ENCODE measurements around the gene LMOD3. TPM values are rescaled to one million over a fixed set of nuclear protein-coding genes. Genes with fewer than 3 reads are reported as not detected.

The LMOD3 gene
- not detected for total RNA-seq

GRCh38 chr3:69122403-69122802, at the start of gene LMOD3:
TSS of gene LMOD3 (minus strand) at chr3:69122595. CDS start at chr3:69122386, 209 bp downstream.
- no peak within 1 kb of the TSS for H3K27ac Mint-ChIP-seq
- no peaks in the 10 kb centered on the region for H3K9me3 Mint-ChIP-seq (ENCODE audit: low read depth)
- peaks cover 3% of the 10 kb centered on the region for H3K4me1 Mint-ChIP-seq
- ATAC-seq (no peak), DNase-seq (no peak)
- ChIA-PET CTCF (interaction anchor here (1.1 to 4.6 kb wide), 4 partner anchors 9 to 305 kb away, joined by 3 to 55 read pairs (median 3); no protein-coding TSS in a partner anchor), POLR2A (no interaction called here)
- H3K27me3 Mint-ChIP-seq, result no peaks in the 10 kb centered on the region
- H3K36me3 Mint-ChIP-seq (ENCODE audit: low read depth), result no peaks in the 10 kb centered on the region
- H3K4me3 Mint-ChIP-seq, result no peak within 1 kb of the TSS
- intact Hi-C loops (cut with DNase I, micrococcal nuclease), result loop anchor here (5.0 to 10.0 kb wide), 2 partner anchors 552 to 825 kb away; no protein-coding TSS in a partner anchor

DNA sequence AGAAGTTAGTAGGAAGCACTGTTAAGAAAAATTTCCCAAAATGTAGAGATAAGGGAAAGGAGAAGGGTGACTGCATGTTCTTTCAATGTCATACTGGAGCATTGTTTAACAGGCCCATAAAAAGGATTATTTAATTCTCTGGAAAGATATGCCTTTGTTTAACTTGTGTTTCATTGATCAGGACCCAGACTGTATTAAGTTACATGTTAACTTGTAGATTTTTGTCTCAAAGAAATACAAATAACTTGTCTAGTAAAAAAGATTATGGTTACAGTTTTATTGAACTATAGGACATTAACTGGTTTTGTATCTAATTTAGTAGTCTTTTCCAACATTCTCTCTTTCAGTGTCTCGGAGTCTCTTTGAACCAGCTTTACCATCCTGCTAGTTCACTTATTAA, 49.7 kb upstream of the LMOD3 start:
- intact Hi-C loops (cut with DNase I, micrococcal nuclease), result no loop called here
- H3K4me1 Mint-ChIP-seq, result peaks cover 6% of the 10 kb centered on the region
- no peak overlapping the region for H3K4me3 Mint-ChIP-seq
- DNase-seq (no peak), ATAC-seq (no peak)
- H3K9me3 Mint-ChIP-seq (ENCODE audit: low read depth), result no peaks in the 10 kb centered on the region
- no peaks in the 10 kb centered on the region for H3K27me3 Mint-ChIP-seq
- ChIA-PET POLR2A (no interaction called here), CTCF (interaction anchor here (0.6 to 3.5 kb wide), 3 partner anchors 10 to 133 kb away, joined by 3 to 26 read pairs (median 3); no protein-coding TSS in a partner anchor)
- H3K27ac Mint-ChIP-seq, result no peak overlapping the region
- H3K36me3 Mint-ChIP-seq (ENCODE audit: low read depth), result peaks cover 15% of the 10 kb centered on the region

DNA sequence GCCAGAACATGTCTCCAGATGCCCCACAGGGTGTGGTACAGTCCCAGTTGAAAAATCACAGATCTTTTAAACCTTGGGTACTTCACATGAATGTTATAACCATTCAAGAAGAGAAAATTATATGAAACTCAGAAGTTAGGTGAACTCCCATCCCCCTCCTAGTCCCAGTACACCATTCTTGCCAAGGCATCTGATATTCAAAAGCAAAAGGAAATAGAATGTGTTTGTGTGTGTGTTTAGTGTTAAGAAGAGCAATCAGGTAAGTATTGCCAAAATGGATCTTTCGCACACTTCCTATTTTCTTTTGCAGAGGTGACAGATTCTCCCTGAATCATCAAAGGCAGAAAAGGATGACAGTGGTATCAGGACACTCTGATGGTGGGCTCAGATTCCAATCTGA, 44.1 kb upstream of the LMOD3 start:
- DNase-seq (no peak), ATAC-seq (no peak)
- ChIA-PET POLR2A (no interaction called here), CTCF (interaction anchor here (1.0 to 12.9 kb wide), 2 partner anchors 142 to 243 kb away, joined by 3 to 309 read pairs; no protein-coding TSS in a partner anchor)
- no peaks in the 10 kb centered on the region for H3K9me3 Mint-ChIP-seq (ENCODE audit: low read depth)
- no peak overlapping the region for H3K4me3 Mint-ChIP-seq
- H3K27ac Mint-ChIP-seq, result no peak overlapping the region
- H3K27me3 Mint-ChIP-seq, result no peaks in the 10 kb centered on the region
- H3K4me1 Mint-ChIP-seq, result peaks cover 4% of the 10 kb centered on the region
- peaks cover 3% of the 10 kb centered on the region for H3K36me3 Mint-ChIP-seq (ENCODE audit: low read depth)
- intact Hi-C loops (cut with DNase I, micrococcal nuclease), result no loop called here

GRCh38 chr3:69165744-69166143, 43.3 kb upstream of the LMOD3 start:
- Mint-ChIP-seq H3K4me3 (no peak overlapping the region), H3K9me3 (ENCODE audit: low read depth) (no peaks in the 10 kb centered on the region), H3K4me1 (peaks cover 6% of the 10 kb centered on the region), H3K27ac (no peak overlapping the region), H3K27me3 (no peaks in the 10 kb centered on the region), H3K36me3 (ENCODE audit: low read depth) (no peaks in the 10 kb centered on the region)
- no peak for DNase-seq
- intact Hi-C loops (cut with DNase I, micrococcal nuclease), result no loop called here
- CTCF ChIA-PET, result interaction anchor here (1.0 to 12.9 kb wide), 5 partner anchors 8 to 244 kb away, joined by 3 to 309 read pairs (median 3); no protein-coding TSS in a partner anchor
- ATAC-seq, result no peak
- POLR2A ChIA-PET, result no interaction called here

DNA sequence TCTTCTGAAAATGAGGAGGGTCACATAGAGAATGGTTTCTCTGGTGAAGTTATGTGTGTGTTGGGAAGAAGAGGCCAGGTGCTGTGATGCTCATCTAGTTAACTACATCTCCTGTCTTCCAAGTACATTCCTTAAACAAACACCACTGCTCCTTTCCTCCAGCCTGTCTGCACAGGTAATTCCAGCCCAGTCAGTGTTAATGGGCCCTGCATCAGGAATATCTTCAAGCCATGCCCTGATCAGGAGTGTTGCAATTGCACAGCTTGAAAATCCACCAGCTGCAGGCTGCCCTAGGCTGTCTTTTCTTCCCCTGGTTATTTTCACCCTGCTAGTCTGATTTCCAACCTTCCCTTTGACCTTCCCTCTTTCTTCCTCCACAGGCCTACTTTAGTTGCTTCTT, 41.9 kb upstream of the LMOD3 start:
- intact Hi-C loops (cut with DNase I, micrococcal nuclease), result loop anchor here in 1 of 2 experiments (5.0 kb wide), 1 partner anchor 263 kb away; no protein-coding TSS in a partner anchor
- ChIA-PET POLR2A (interaction anchor here (0.7 kb wide), 1 partner anchor 142 kb away, joined by 5 read pairs; no protein-coding TSS in a partner anchor), CTCF (interaction anchor here (0.6 to 12.9 kb wide), 5 partner anchors 10 to 510 kb away, joined by 3 to 309 read pairs (median 4); no protein-coding TSS in a partner anchor)
- H3K27me3 Mint-ChIP-seq, result no peaks in the 10 kb centered on the region
- H3K9me3 Mint-ChIP-seq (ENCODE audit: low read depth), result no peaks in the 10 kb centered on the region
- ATAC-seq (no peak), DNase-seq (no peak)
- no peaks in the 10 kb centered on the region for H3K36me3 Mint-ChIP-seq (ENCODE audit: low read depth)
- no peak overlapping the region for H3K27ac Mint-ChIP-seq
- H3K4me1 Mint-ChIP-seq, result peaks cover 16% of the 10 kb centered on the region
- no peak overlapping the region for H3K4me3 Mint-ChIP-seq

- Mint-ChIP-seq H3K4me3 (no peak overlapping the region), H3K9me3 (ENCODE audit: low read depth) (no peaks in the 10 kb centered on the region), H3K27me3 (no peaks in the 10 kb centered on the region), H3K4me1 (peaks cover 16% of the 10 kb centered on the region), H3K36me3 (ENCODE audit: low read depth) (no peaks in the 10 kb centered on the region), H3K27ac (no peak overlapping the region)
- ATAC-seq, result no peak
- POLR2A ChIA-PET, result interaction anchor here (0.9 to 1.1 kb wide), 2 partner anchors 16 to 144 kb away, joined by 3 read pairs; no protein-coding TSS in a partner anchor
- no peak for DNase-seq
- CTCF ChIA-PET, result interaction anchor here (0.6 to 12.9 kb wide), 44 partner anchors 8 to 784 kb away, joined by 3 to 309 read pairs (median 8); partner anchors contain the start of genes FRMD4B and LMOD3
- intact Hi-C loops (cut with DNase I, micrococcal nuclease), result loop anchor here in 1 of 2 experiments (5.0 kb wide), 1 partner anchor 265 kb away; no protein-coding TSS in a partner anchor
Measured at GRCh38 chr3:69162308-69162980, 40.0 kb upstream of the LMOD3 start.

- Mint-ChIP-seq H3K27me3 (no peaks in the 10 kb centered on the region), H3K9me3 (ENCODE audit: low read depth) (no peaks in the 10 kb centered on the region), H3K4me1 (peaks cover 16% of the 10 kb centered on the region), H3K36me3 (ENCODE audit: low read depth) (no peaks in the 10 kb centered on the region), H3K27ac (no peak overlapping the region), H3K4me3 (no peak overlapping the region)
- ATAC-seq (peak; percentile 65), DNase-seq (peak; percentile 38)
- intact Hi-C loops (cut with DNase I, micrococcal nuclease), result loop anchor here (1.0 to 5.0 kb wide), 7 partner anchors 40 to 509 kb away; no protein-coding TSS in a partner anchor
- ChIA-PET CTCF (interaction anchor here (0.5 to 12.9 kb wide), 68 partner anchors 9 to 785 kb away, joined by 3 to 309 read pairs (median 4); partner anchors contain the start of genes FRMD4B and LMOD3), POLR2A (interaction anchor here (0.6 to 0.9 kb wide), 3 partner anchors 16 to 34 kb away, joined by 3 read pairs; no protein-coding TSS in a partner anchor)
Measured at GRCh38 chr3:69161587-69162307, 39.4 kb upstream of the LMOD3 start.

- Mint-ChIP-seq H3K9me3 (ENCODE audit: low read depth) (no peaks in the 10 kb centered on the region), H3K27me3 (no peaks in the 10 kb centered on the region), H3K4me1 (peaks cover 16% of the 10 kb centered on the region), H3K27ac (no peak overlapping the region), H3K36me3 (ENCODE audit: low read depth) (no peaks in the 10 kb centered on the region), H3K4me3 (no peak overlapping the region)
- ChIA-PET POLR2A (no interaction called here), CTCF (interaction anchor here (0.5 to 12.9 kb wide), 16 partner anchors 21 to 262 kb away, joined by 3 to 309 read pairs (median 8); partner anchors contain the start of gene LMOD3)
- intact Hi-C loops (cut with DNase I, micrococcal nuclease), result loop anchor here (2.0 to 5.0 kb wide), 3 partner anchors 52 to 510 kb away; no protein-coding TSS in a partner anchor
- DNase-seq, result no peak
- ATAC-seq, result peak; percentile 56
Measured at GRCh38 chr3:69160525-69160924, 38.1 kb upstream of the LMOD3 start.

GRCh38 chr3:69160107-69160506, 37.7 kb upstream of the LMOD3 start:
- intact Hi-C loops (cut with DNase I, micrococcal nuclease), result loop anchor here (2.0 to 5.0 kb wide), 3 partner anchors 53 to 511 kb away; no protein-coding TSS in a partner anchor
- H3K27ac Mint-ChIP-seq, result no peak overlapping the region
- DNase-seq, result no peak
- no peak overlapping the region for H3K4me3 Mint-ChIP-seq
- POLR2A ChIA-PET, result no interaction called here
- no peaks in the 10 kb centered on the region for H3K9me3 Mint-ChIP-seq (ENCODE audit: low read depth)
- CTCF ChIA-PET, result interaction anchor here (0.5 to 12.9 kb wide), 9 partner anchors 20 to 262 kb away, joined by 3 to 309 read pairs (median 12); partner anchors contain the start of gene LMOD3
- H3K27me3 Mint-ChIP-seq, result no peaks in the 10 kb centered on the region
- ATAC-seq, result peak; percentile 14
- peaks cover 16% of the 10 kb centered on the region for H3K4me1 Mint-ChIP-seq
- H3K36me3 Mint-ChIP-seq (ENCODE audit: low read depth), result no peaks in the 10 kb centered on the region

DNA sequence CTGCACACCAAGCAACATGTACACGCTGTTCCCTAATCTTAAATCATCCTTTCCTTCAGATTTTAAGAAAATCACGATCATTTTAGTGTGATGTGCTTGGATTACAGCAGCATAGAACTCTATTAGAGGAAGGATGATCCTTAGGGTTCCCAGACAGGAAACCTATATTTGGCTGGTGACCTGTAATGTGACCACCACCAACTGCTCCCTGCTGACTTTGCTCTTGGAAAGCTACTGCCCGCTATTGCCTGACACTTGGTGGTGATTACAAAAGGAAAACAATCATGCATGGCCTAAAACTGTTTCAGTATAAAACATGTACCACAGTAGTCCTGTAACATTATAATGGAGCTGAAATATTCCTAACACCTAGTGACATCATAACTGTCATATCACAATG, 27.2 kb upstream of the LMOD3 start:
- Mint-ChIP-seq H3K4me3 (no peak overlapping the region), H3K27me3 (no peaks in the 10 kb centered on the region), H3K27ac (no peak overlapping the region), H3K9me3 (ENCODE audit: low read depth) (no peaks in the 10 kb centered on the region), H3K36me3 (ENCODE audit: low read depth) (no peaks in the 10 kb centered on the region), H3K4me1 (no peaks in the 10 kb centered on the region)
- DNase-seq, result no peak
- intact Hi-C loops (cut with DNase I, micrococcal nuclease), result no loop called here
- POLR2A ChIA-PET, result no interaction called here
- no peak for ATAC-seq
- CTCF ChIA-PET, result interaction anchor here (2.4 kb wide), 1 partner anchor 12 kb away, joined by 7 read pairs; no protein-coding TSS in a partner anchor

- H3K27me3 Mint-ChIP-seq, result no peaks in the 10 kb centered on the region
- POLR2A ChIA-PET, result no interaction called here
- intact Hi-C loops (cut with DNase I, micrococcal nuclease), result no loop called here
- H3K36me3 Mint-ChIP-seq (ENCODE audit: low read depth), result no peaks in the 10 kb centered on the region
- no peak overlapping the region for H3K27ac Mint-ChIP-seq
- H3K4me3 Mint-ChIP-seq, result no peak overlapping the region
- no peaks in the 10 kb centered on the region for H3K9me3 Mint-ChIP-seq (ENCODE audit: low read depth)
- no peaks in the 10 kb centered on the region for H3K4me1 Mint-ChIP-seq
- no peak for ATAC-seq
- CTCF ChIA-PET, result interaction anchor here (0.6 to 2.4 kb wide), 5 partner anchors 9 to 686 kb away, joined by 3 to 14 read pairs (median 4); no protein-coding TSS in a partner anchor
- no peak for DNase-seq
Measured at GRCh38 chr3:69145688-69146087, 23.3 kb upstream of the LMOD3 start.
